Measurements from ENCODE around the gene PRRC2B.
"Not testable (repeated sequence)": the region's sequence is repeated elsewhere in the genome, so short reads cannot be mapped to it uniquely, and the experiment has no call there.

PRRC2B gene

GRCh38 chr9:131530546-131530919 is 136.6 kb downstream of the PRRC2B start:
- TF ChIP-seq ZNF274 (IDR thresholded peaks at IDR 0.05; ENCODE audit: low read depth, low read length), result no peak
- H3K4me3 ChIP-seq (ENCODE audit: low read length), result peak overlapping the region; percentile 79

- peak within 1 kb of the TSS; percentile 79 for H3K4me3 ChIP-seq (ENCODE audit: low read length)
- TF ChIP-seq ZNF274 (IDR thresholded peaks at IDR 0.05; ENCODE audit: low read depth, low read length), result no peak
These were observed 137.3 kb downstream of the PRRC2B start, which contains the start of gene UCK1 for GRCh38 chr9:131530920-131531832. Gene UCK1, minus strand, starts transcription at chr9:131531263. Its CDS starts 89 bp downstream, at chr9:131531174.

- no peak overlapping the region for H3K4me3 ChIP-seq (ENCODE audit: low read length)
- no peak for TF ChIP-seq ZNF274 (IDR thresholded peaks at IDR 0.05; ENCODE audit: low read depth, low read length)
These were observed 140.9 kb downstream of the PRRC2B start for GRCh38 chr9:131534721-131535237.

GRCh38 chr9:131537946-131538345 is 144.1 kb downstream of the PRRC2B start:
- H3K4me3 ChIP-seq (ENCODE audit: low read length), result no peak overlapping the region
- no peak for TF ChIP-seq ZNF274 (IDR thresholded peaks at IDR 0.05; ENCODE audit: low read depth, low read length)

GRCh38 chr9:131539223-131539923 is 145.5 kb downstream of the PRRC2B start:
- TF ChIP-seq ZNF274 (IDR thresholded peaks at IDR 0.05; ENCODE audit: low read depth, low read length), result no peak
- no peak overlapping the region for H3K4me3 ChIP-seq (ENCODE audit: low read length)

GRCh38 chr9:131543141-131543540 is 149.3 kb downstream of the PRRC2B start:
- no peak overlapping the region for H3K4me3 ChIP-seq (ENCODE audit: low read length)
- TF ChIP-seq ZNF274 (IDR thresholded peaks at IDR 0.05; ENCODE audit: low read depth, low read length), result no peak

- no peak within 1 kb of the TSS for H3K4me3 ChIP-seq (ENCODE audit: low read length)
These were observed 151.3 kb downstream of the PRRC2B start, which contains the start of gene PRRT1B for GRCh38 chr9:131545003-131545785. Gene PRRT1B, plus strand, starts transcription at chr9:131545523. Its CDS starts 93 bp downstream, at chr9:131545616.

GRCh38 chr9:131545786-131546335 is 152.0 kb downstream of the PRRC2B start:
- H3K4me3 ChIP-seq (ENCODE audit: low read length), result no peak overlapping the region
- no peak for TF ChIP-seq ZNF274 (IDR thresholded peaks at IDR 0.05; ENCODE audit: low read depth, low read length)

More at GRCh38 chr9:131545003-131545785, 151.3 kb downstream of the PRRC2B start, which contains the start of gene PRRT1B:
- no peak for TF ChIP-seq ZNF274 (IDR thresholded peaks at IDR 0.05; ENCODE audit: low read depth, low read length)

GRCh38 chr9:131546336-131547084 is 152.6 kb downstream of the PRRC2B start:
- TF ChIP-seq ZNF274 (IDR thresholded peaks at IDR 0.05; ENCODE audit: low read depth, low read length), result no peak
- H3K4me3 ChIP-seq (ENCODE audit: low read length), result no peak overlapping the region

GRCh38 chr9:131549186-131549585 is 155.3 kb downstream of the PRRC2B start:
- not testable (repeated sequence) for H3K4me3 ChIP-seq (ENCODE audit: low read length)

Data from GM08714 (cell line).